Mucosa of stomach (tissue), 1 donor: ENCODE results near the gene MAST2.
"Not testable (repeated sequence)": the region's sequence is repeated elsewhere in the genome, so short reads cannot be mapped to it uniquely, and the experiment has no call there.

Source experiments
- H3K27me3 ChIP-seq: one replicate; pipeline ENCODE4 v1.7.0; 2013; ENCODE audit warnings: mild to moderate bottlenecking, low read length; ENCODE audit not compliant: control insufficient read depth, insufficient read depth
- H3K36me3 ChIP-seq: one replicate; pipeline ENCODE4 v1.7.0; 2013; ENCODE audit warnings: low read length; ENCODE audit not compliant: control insufficient read depth, insufficient read depth
- H3K4me1 ChIP-seq: one replicate; pipeline ENCODE4 v1.7.0; 2013; ENCODE audit warnings: mild to moderate bottlenecking, low read length; ENCODE audit not compliant: control insufficient read depth, insufficient read depth
- H3K4me3 ChIP-seq: one replicate; pipeline ENCODE4 v1.7.0; 2013; ENCODE audit warnings: low read length
- H3K9ac ChIP-seq: one replicate; pipeline ENCODE4 v1.7.0; 2013; ENCODE audit warnings: mild to moderate bottlenecking, low read length, moderate library complexity
- H3K9me3 ChIP-seq: one replicate; pipeline ENCODE4 v1.7.0; 2013; ENCODE audit warnings: mild to moderate bottlenecking, low read length, moderate library complexity; ENCODE audit not compliant: control insufficient read depth
- donor health status: Pancreatic carcinoma.

MAST2 gene

GRCh38 chr1:45864167-45865106 is 61.0 kb downstream of the MAST2 start:
- Histone ChIP-seq H3K36me3 (no peaks in the 10 kb centered on the region), H3K9me3 (no peaks in the 10 kb centered on the region), H3K4me3 (no peak overlapping the region), H3K27me3 (no peaks in the 10 kb centered on the region), H3K4me1 (no peaks in the 10 kb centered on the region), H3K9ac (no peak overlapping the region)

GRCh38 chr1:45867697-45868348 is 64.4 kb downstream of the MAST2 start:
- Histone ChIP-seq H3K4me3 (no peak overlapping the region), H3K9ac (no peak overlapping the region), H3K27me3 (no peaks in the 10 kb centered on the region), H3K4me1 (no peaks in the 10 kb centered on the region), H3K9me3 (no peaks in the 10 kb centered on the region), H3K36me3 (no peaks in the 10 kb centered on the region)

GRCh38 chr1:45868861-45869260 is 65.4 kb downstream of the MAST2 start:
- Histone ChIP-seq H3K27me3 (no peaks in the 10 kb centered on the region), H3K4me1 (no peaks in the 10 kb centered on the region), H3K9me3 (no peaks in the 10 kb centered on the region), H3K36me3 (no peaks in the 10 kb centered on the region), H3K9ac (no peak overlapping the region), H3K4me3 (no peak overlapping the region)

GRCh38 chr1:45870500-45870899 is 67.1 kb downstream of the MAST2 start:
- no peaks in the 10 kb centered on the region for H3K4me1 ChIP-seq
- no peak overlapping the region for H3K9ac ChIP-seq
- H3K27me3 ChIP-seq = no peaks in the 10 kb centered on the region
- no peak overlapping the region for H3K4me3 ChIP-seq
- no peaks in the 10 kb centered on the region for H3K36me3 ChIP-seq
- no peaks in the 10 kb centered on the region for H3K9me3 ChIP-seq

- H3K9me3 ChIP-seq, H3K4me1 ChIP-seq, H3K4me3 ChIP-seq, H3K27me3 ChIP-seq, H3K36me3 ChIP-seq, H3K9ac ChIP-seq: not testable (repeated sequence)
Measured at GRCh38 chr1:45872173-45872801, 68.9 kb downstream of the MAST2 start.

- Histone ChIP-seq H3K9ac (no peak overlapping the region), H3K27me3 (no peaks in the 10 kb centered on the region), H3K4me3 (no peak overlapping the region), H3K9me3 (no peaks in the 10 kb centered on the region), H3K36me3 (no peaks in the 10 kb centered on the region), H3K4me1 (no peaks in the 10 kb centered on the region)
Measured at GRCh38 chr1:45876000-45876617, 72.7 kb downstream of the MAST2 start.

GRCh38 chr1:45877264-45877663 is 73.9 kb downstream of the MAST2 start:
- no peaks in the 10 kb centered on the region for H3K36me3 ChIP-seq
- no peaks in the 10 kb centered on the region for H3K27me3 ChIP-seq
- H3K4me3 ChIP-seq = no peak overlapping the region
- H3K4me1 ChIP-seq = no peaks in the 10 kb centered on the region
- no peaks in the 10 kb centered on the region for H3K9me3 ChIP-seq
- H3K9ac ChIP-seq = no peak overlapping the region

- no peak overlapping the region for H3K9ac ChIP-seq
- H3K9me3 ChIP-seq = no peaks in the 10 kb centered on the region
- no peaks in the 10 kb centered on the region for H3K36me3 ChIP-seq
- no peaks in the 10 kb centered on the region for H3K4me1 ChIP-seq
- no peaks in the 10 kb centered on the region for H3K27me3 ChIP-seq
- no peak overlapping the region for H3K4me3 ChIP-seq
Measured at GRCh38 chr1:45879885-45880598, 76.6 kb downstream of the MAST2 start.

GRCh38 chr1:45880930-45881329 is 77.5 kb downstream of the MAST2 start:
- no peak overlapping the region for H3K9ac ChIP-seq
- H3K9me3 ChIP-seq = no peaks in the 10 kb centered on the region
- no peak overlapping the region for H3K4me3 ChIP-seq
- H3K36me3 ChIP-seq = no peaks in the 10 kb centered on the region
- H3K4me1 ChIP-seq = no peaks in the 10 kb centered on the region
- H3K27me3 ChIP-seq = no peaks in the 10 kb centered on the region

GRCh38 chr1:45883658-45884057 is 80.2 kb downstream of the MAST2 start:
- Histone ChIP-seq H3K9me3 (no peaks in the 10 kb centered on the region), H3K9ac (no peak overlapping the region), H3K4me3 (no peak overlapping the region), H3K36me3 (no peaks in the 10 kb centered on the region), H3K4me1 (no peaks in the 10 kb centered on the region), H3K27me3 (no peaks in the 10 kb centered on the region)

- Histone ChIP-seq H3K4me1 (no peaks in the 10 kb centered on the region), H3K4me3 (no peak overlapping the region), H3K27me3 (no peaks in the 10 kb centered on the region), H3K9me3 (no peaks in the 10 kb centered on the region), H3K9ac (no peak overlapping the region), H3K36me3 (no peaks in the 10 kb centered on the region)
Measured at GRCh38 chr1:45884700-45885099, 81.3 kb downstream of the MAST2 start.
